GM23338 (cell line): Measurements from ENCODE around the gene FHAD1. TPM values are rescaled to one million over a fixed set of nuclear protein-coding genes. Genes with fewer than 3 reads are reported as not detected.

ENCODE experiments used
- ATAC-seq: fragments of 200-7000 bp; cut with Tn5 transposase; 3 replicates; pipeline ENCODE4 v1.9.1; 2020
- DNase-seq: peaks from one replicate; pipeline ENCODE4 v3.0.0-alpha.2; 2015; ENCODE audit warnings: low spot score
- H2AFZ ChIP-seq: fragments of 200-600 bp; sonication (generic); 2 replicates; pipeline ENCODE4 v1.8.0; 2016; ENCODE audit warnings: antibody characterized with exemption, mild to moderate bottlenecking, moderate library complexity
- H3F3A ChIP-seq: fragments of 200-600 bp; sonication (generic); replicated peaks from 2 replicates; pipeline ENCODE4 v1.8.0; 2017; ENCODE audit warnings: antibody characterized with exemption, mixed run types, low read depth
- H3K27ac ChIP-seq: fragments of 200-600 bp; sonication (generic); 2 replicates; pipeline ENCODE4 v1.6.1; 2016; ENCODE audit warnings: low read depth
- H3K27me3 ChIP-seq: fragments of 200-600 bp; sonication (generic); 2 replicates; pipeline ENCODE4 v1.8.0; 2016; ENCODE audit warnings: mild to moderate bottlenecking, mixed run types, moderate library complexity; ENCODE audit not compliant: insufficient read depth
- H3K36me3 ChIP-seq: fragments of 200-600 bp; sonication (generic); 2 replicates; pipeline ENCODE4 v1.8.0; 2016; ENCODE audit warnings: mild to moderate bottlenecking; ENCODE audit not compliant: insufficient read depth
- H3K4me1 ChIP-seq: fragments of 200-600 bp; sonication (generic); 2 replicates; pipeline ENCODE4 v1.8.0; 2016; ENCODE audit warnings: mild to moderate bottlenecking, moderate library complexity; ENCODE audit not compliant: insufficient read depth
- H3K4me2 ChIP-seq: fragments of 200-600 bp; sonication (generic); 2 replicates; pipeline ENCODE4 v1.7.1; 2017; ENCODE audit warnings: mixed run types
- H3K4me3 ChIP-seq: fragments of 200-600 bp; sonication (generic); 2 replicates; pipeline ENCODE4 v1.6.1; 2016; ENCODE audit warnings: mixed run types
- H3K79me2 ChIP-seq: fragments of 200-600 bp; sonication (generic); replicated peaks from 2 replicates; pipeline ENCODE4 v1.8.0; 2017; ENCODE audit warnings: mild to moderate bottlenecking; ENCODE audit not compliant: insufficient read depth
- H3K9me2 ChIP-seq: fragments of 200-600 bp; sonication (generic); 2 replicates; pipeline ENCODE4 v1.8.0; 2017; ENCODE audit not compliant: insufficient read depth
- H4K20me1 ChIP-seq: fragments of 200-600 bp; sonication (generic); replicated peaks from 2 replicates; pipeline ENCODE4 v1.8.0; 2017; ENCODE audit warnings: mild to moderate bottlenecking; ENCODE audit not compliant: insufficient read depth
- H3K27ac Mint-ChIP-seq: 2 replicates; pipeline ENCODE4 v1.8.0; 2020; ENCODE audit warnings: inconsistent platforms, mild to moderate bottlenecking, moderate library complexity, mixed read lengths
- H3K27me3 Mint-ChIP-seq: 3 replicates; pipeline ENCODE4 v1.8.0; 2022; ENCODE audit warnings: low read depth, mild to moderate bottlenecking, moderate library complexity, mixed read lengths, inconsistent platforms; ENCODE audit not compliant: insufficient read depth, poor library complexity
- H3K36me3 Mint-ChIP-seq: 3 replicates; pipeline ENCODE4 v1.8.0; 2021; ENCODE audit warnings: low read depth, mild to moderate bottlenecking, inconsistent platforms, moderate library complexity, mixed read lengths
- H3K4me1 Mint-ChIP-seq: 3 replicates; pipeline ENCODE4 v1.8.0; 2020; ENCODE audit warnings: mild to moderate bottlenecking, inconsistent platforms, mixed read lengths
- H3K4me3 Mint-ChIP-seq: 3 replicates; pipeline ENCODE4 v1.8.0; 2021; ENCODE audit warnings: moderate library complexity, mild to moderate bottlenecking, inconsistent platforms, mixed read lengths
- H3K9me3 Mint-ChIP-seq: 3 replicates; pipeline ENCODE4 v1.8.0; 2020; ENCODE audit warnings: moderate library complexity, mild to moderate bottlenecking, inconsistent platforms, mixed read lengths
- CREB1 ChIP-seq: fragments of 250-450 bp; sonication (Bioruptor Pico); IDR thresholded peaks from 2 replicates; pipeline ENCODE4 v1.5.0; 2020; ENCODE audit warnings: low read depth, mild to moderate bottlenecking, moderate library complexity
- CTCF ChIP-seq, 2 experiments: fragments of 200-600 bp in 1 of 2; sonication (generic) in 1 of 2; conservative IDR thresholded peaks; 2 replicates each; pipeline versions ENCODE4 v1.5.1 to v1.6.1; 2016 to 2017; ENCODE audit warnings: antibody characterized with exemption in 2 of 2, low read depth in 2 of 2, mild to moderate bottlenecking in 2 of 2, moderate library complexity in 1 of 2
- ETS1 ChIP-seq: IDR thresholded peaks from 2 replicates; pipeline ENCODE4 v1.6.1; 2016; ENCODE audit warnings: antibody characterized with exemption
- EZH2 ChIP-seq: fragments of 200-600 bp; sonication (generic); IDR thresholded peaks from one replicate; pipeline ENCODE4 v1.8.0; 2017; ENCODE audit warnings: antibody characterized with exemption, mild to moderate bottlenecking, low read depth; ENCODE audit not compliant: unreplicated experiment
- EZH2phosphoT487 ChIP-seq: fragments of 200-600 bp; sonication (generic); IDR thresholded peaks from one replicate; pipeline ENCODE4 v1.8.1; 2018; ENCODE audit warnings: antibody characterized with exemption; ENCODE audit not compliant: unreplicated experiment
- JUNB ChIP-seq: IDR thresholded peaks from one replicate; pipeline ENCODE4 v1.6.1; 2016; ENCODE audit warnings: antibody characterized with exemption; ENCODE audit not compliant: unreplicated experiment
- NANOG ChIP-seq: IDR thresholded peaks from 2 replicates; pipeline ENCODE4 v1.6.1; 2016; ENCODE audit warnings: antibody characterized with exemption, borderline replicate concordance
- POLR2AphosphoS5 ChIP-seq: IDR thresholded peaks from 2 replicates; pipeline ENCODE4 v1.6.1; 2016; ENCODE audit warnings: antibody characterized with exemption, low read depth
- REST ChIP-seq: IDR thresholded peaks from one replicate; pipeline ENCODE4 v1.6.1; 2018; ENCODE audit warnings: antibody characterized with exemption; ENCODE audit not compliant: unreplicated experiment
- STAT1 ChIP-seq: IDR thresholded peaks from one replicate; pipeline ENCODE4 v1.6.1; 2016; ENCODE audit warnings: antibody characterized with exemption; ENCODE audit not compliant: unreplicated experiment
- ZNF114 ChIP-seq: fragments of 250-450 bp; sonication (Bioruptor Pico); IDR thresholded peaks from 2 replicates; pipeline ENCODE4 v1.5.0; 2020; ENCODE audit warnings: mild to moderate bottlenecking, moderate library complexity
- ZNF331 ChIP-seq: fragments of 250-450 bp; sonication (Bioruptor Pico); IDR thresholded peaks from 2 replicates; pipeline ENCODE4 v1.5.0; 2020; ENCODE audit warnings: low read depth, mild to moderate bottlenecking, moderate library complexity
- ZNF462 ChIP-seq: fragments of 250-450 bp; sonication (Bioruptor Pico); IDR thresholded peaks from 2 replicates; pipeline ENCODE4 v1.5.0; 2020; ENCODE audit warnings: mild to moderate bottlenecking, moderate library complexity
- polyA plus RNA-seq: library from polyadenylated mRNA; unstranded; fragments of >200 nt; fragmentation: Nextera tagmentation; extraction: Ambion mirVana; gene quantifications from 2 replicates; pipeline ENCODE4 v1.2.1, GENCODE V29; 2016
- total RNA-seq: library from RNA; depleted of rRNA; stranded (reverse); fragments of >200 nt; shearing (Covaris generic); gene quantifications from 2 replicates; pipeline ENCODE4 v1.2.3, GENCODE V29; 2014

FHAD1 gene
- total and polyA plus RNA-seq, 2 experiments from 2014 or later = 1.8 to 3.3 TPM

- Histone ChIP-seq H3F3A (0 out of 2 replicates have a peak, but pooled peaks cover 7% of the 10 kb centered on the region), H3K27ac (no peak overlapping the region), H3K4me1 (peaks cover 26% of the 10 kb centered on the region), H3K4me2 (no peak overlapping the region), H4K20me1 (no peaks in the 10 kb centered on the region), H3K36me3 (no peaks in the 10 kb centered on the region; the same call in 1 of the 2 replicates), H3K79me2 (no peaks in the 10 kb centered on the region), H2AFZ (no peak overlapping the region), H3K4me3 (no peak overlapping the region), H3K27me3 (no peaks in the 10 kb centered on the region), H3K9me2 (no peaks in the 10 kb centered on the region)
- ATAC-seq = no peak
- Mint-ChIP-seq H3K36me3 (no peaks in the 10 kb centered on the region), H3K27ac (no peak overlapping the region), H3K27me3 (peaks cover 14% of the 10 kb centered on the region), H3K4me1 (peaks cover 33% of the 10 kb centered on the region), H3K9me3 (peaks cover 3% of the 10 kb centered on the region; the same call in 1 of the 3 replicates), H3K4me3 (no peak overlapping the region)
- DNase-seq = no peak
- TF ChIP-seq ZNF331 (CRISPR knock-in tag) (no peak), ZNF462 (CRISPR knock-in tag) (no peak), EZH2phosphoT487 (no peak), JUNB (no peak), POLR2AphosphoS5 (no peak), CREB1 (no peak), ETS1 (no peak), STAT1 (no peak), CTCF (conservative IDR thresholded peaks at IDR 0.05; ENCODE audit: low read depth in 2 of 2) (no peak), ZNF114 (CRISPR knock-in tag) (no peak), REST (no peak), NANOG (no peak), EZH2 (no peak)
These were observed 4.3 kb upstream of the FHAD1 start for GRCh38 chr1:15242766-15243165.
